H9 (cell line): ENCODE measurements around the gene TNFAIP3. TPM values are rescaled to one million over a fixed set of nuclear protein-coding genes. Genes with fewer than 3 reads are reported as not detected.

Source experiments
- DNase-seq: peaks from one replicate; pipeline ENCODE4 v3.0.0-alpha.2; 2017
- H2AFZ ChIP-seq: one replicate; pipeline ENCODE4 v1.6.1; 2013; ENCODE audit warnings: mild to moderate bottlenecking, low read length, control low read depth, moderate library complexity
- H2AK5ac ChIP-seq: 2 replicates; pipeline ENCODE4 v1.6.1; 2013; ENCODE audit warnings: low read length, control low read depth, mixed read lengths; ENCODE audit not compliant: insufficient read length
- H2BK120ac ChIP-seq: one replicate; pipeline ENCODE4 v1.6.1; 2013; ENCODE audit warnings: low read depth, mild to moderate bottlenecking, low read length, control low read depth, inconsistent platforms; ENCODE audit not compliant: poor library complexity, severe bottlenecking
- H2BK12ac ChIP-seq: 2 replicates; pipeline ENCODE4 v1.6.1; 2013; ENCODE audit warnings: low read length, control low read depth, mixed read lengths, low read depth; ENCODE audit not compliant: insufficient read length
- H2BK15ac ChIP-seq: 2 replicates; pipeline ENCODE4 v1.6.1; 2013; ENCODE audit warnings: low read depth, low read length, control low read depth
- H2BK20ac ChIP-seq: one replicate; pipeline ENCODE4 v1.6.1; 2013; ENCODE audit warnings: low read depth, mild to moderate bottlenecking, low read length, control low read depth, inconsistent platforms; ENCODE audit not compliant: poor library complexity, severe bottlenecking
- H2BK5ac ChIP-seq: 2 replicates; pipeline ENCODE4 v1.6.1; 2013; ENCODE audit warnings: low read length, control low read depth, mixed read lengths; ENCODE audit not compliant: insufficient read length
- H3K14ac ChIP-seq: 2 replicates; pipeline ENCODE4 v1.6.1; 2013; ENCODE audit warnings: low read length, control low read depth; ENCODE audit not compliant: insufficient read depth
- H3K18ac ChIP-seq: 2 replicates; pipeline ENCODE4 v1.6.1; 2013; ENCODE audit warnings: low read depth, mild to moderate bottlenecking, mixed read lengths, low read length, control low read depth; ENCODE audit not compliant: insufficient read length
- H3K23ac ChIP-seq: 2 replicates; pipeline ENCODE4 v1.6.1; 2013; ENCODE audit warnings: low read length, control low read depth, mixed read lengths, low read depth; ENCODE audit not compliant: insufficient read length
- H3K23me2 ChIP-seq: 2 replicates; pipeline ENCODE4 v1.6.1; 2013; ENCODE audit warnings: low read depth, mild to moderate bottlenecking, mixed read lengths, low read length, control low read depth; ENCODE audit not compliant: insufficient read length, poor library complexity, severe bottlenecking
- H3K27ac ChIP-seq: 2 replicates; pipeline ENCODE4 v1.5.1; 2013; ENCODE audit warnings: low read length, control low read depth, mixed read lengths, low read depth; ENCODE audit not compliant: insufficient read length
- H3K27me3 ChIP-seq: 2 replicates; pipeline ENCODE4 v1.6.1; 2013; ENCODE audit warnings: low read length, control low read depth, inconsistent platforms; ENCODE audit not compliant: insufficient read depth
- H3K4ac ChIP-seq: 2 replicates; pipeline ENCODE4 v1.6.1; 2013; ENCODE audit warnings: low read depth, mild to moderate bottlenecking, control low read depth, inconsistent platforms, low read length, moderate library complexity
- H3K4me1 ChIP-seq: 2 replicates; pipeline ENCODE4 v1.6.1; 2013; ENCODE audit warnings: low read length, control low read depth, inconsistent platforms; ENCODE audit not compliant: insufficient read depth
- H3K4me2 ChIP-seq: 2 replicates; pipeline ENCODE4 v1.6.1; 2013; ENCODE audit warnings: low read length, control low read depth, mixed read lengths; ENCODE audit not compliant: insufficient read length, insufficient read depth
- H3K56ac ChIP-seq: 2 replicates; pipeline ENCODE4 v1.6.1; 2013; ENCODE audit warnings: low read depth, mild to moderate bottlenecking, mixed read lengths, low read length, control low read depth; ENCODE audit not compliant: insufficient read length
- H3K79me1 ChIP-seq: 2 replicates; pipeline ENCODE4 v1.6.1; 2013; ENCODE audit warnings: low read depth, mild to moderate bottlenecking, moderate library complexity, low read length, control low read depth, inconsistent platforms; ENCODE audit not compliant: insufficient read depth, poor library complexity, severe bottlenecking
- H3K79me2 ChIP-seq: 2 replicates; pipeline ENCODE4 v1.6.1; 2013; ENCODE audit warnings: low read length, control low read depth, inconsistent platforms; ENCODE audit not compliant: insufficient read depth
- H3K9ac ChIP-seq: 2 replicates; pipeline ENCODE4 v1.6.1; 2013; ENCODE audit warnings: low read length, control low read depth, mixed read lengths; ENCODE audit not compliant: insufficient read length; ENCODE audit errors: extremely low read depth
- H3K9me3 ChIP-seq: one replicate; pipeline ENCODE4 v1.6.1; 2013; ENCODE audit warnings: low read depth, low read length, inconsistent platforms; ENCODE audit not compliant: control insufficient read depth
- H3T11ph ChIP-seq: one replicate; pipeline ENCODE4 v1.6.1; 2013; ENCODE audit warnings: mild to moderate bottlenecking, low read length, control low read depth, inconsistent platforms
- H4K20me1 ChIP-seq: one replicate; pipeline ENCODE4 v1.6.1; 2013; ENCODE audit not compliant: control insufficient read depth, insufficient read length, insufficient read depth
- H4K5ac ChIP-seq: 2 replicates; pipeline ENCODE4 v1.6.1; 2013; ENCODE audit warnings: low read depth, mild to moderate bottlenecking, mixed read lengths, low read length, control low read depth; ENCODE audit not compliant: insufficient read length
- H4K8ac ChIP-seq: replicated peaks from 2 replicates; pipeline ENCODE4 v1.6.1; 2013; ENCODE audit warnings: low read length, control low read depth, mixed read lengths, low read depth; ENCODE audit not compliant: insufficient read length
- H4K91ac ChIP-seq: 2 replicates; pipeline ENCODE4 v1.6.1; 2013; ENCODE audit warnings: low read depth, mild to moderate bottlenecking, moderate library complexity, mixed read lengths, low read length, control low read depth; ENCODE audit not compliant: insufficient read length
- H3K27ac Mint-ChIP-seq, 3 experiments: 2 replicates in 2 of 3; 3 replicates in 1 of 3; pipeline ENCODE4 v1.8.0; 2020 to 2021; ENCODE audit warnings: mixed read lengths in 3 of 3, mild to moderate bottlenecking in 1 of 3, moderate library complexity in 1 of 3
- H3K27me3 Mint-ChIP-seq: 2 replicates; pipeline ENCODE4 v1.8.0; 2021; ENCODE audit warnings: low read depth, mild to moderate bottlenecking, moderate library complexity, mixed read lengths
- H3K36me3 Mint-ChIP-seq, 3 experiments: 2 replicates in 2 of 3; 3 replicates in 1 of 3; pipeline ENCODE4 v1.8.0; 2020 to 2021; ENCODE audit warnings: low read depth in 3 of 3, mixed read lengths in 3 of 3; ENCODE audit not compliant: insufficient read depth in 1 of 3
- H3K4me1 Mint-ChIP-seq, 2 experiments: 2 replicates each; pipeline ENCODE4 v1.8.0; 2020; ENCODE audit warnings: mixed read lengths in 2 of 2
- H3K4me3 Mint-ChIP-seq, 2 experiments: 2 replicates in 1 of 2; 3 replicates in 1 of 2; pipeline ENCODE4 v1.8.0; 2020 to 2021; ENCODE audit warnings: mild to moderate bottlenecking in 2 of 2, mixed read lengths in 2 of 2, moderate library complexity in 1 of 2
- H3K9me3 Mint-ChIP-seq, 2 experiments: 2 replicates in 1 of 2; 3 replicates in 1 of 2; pipeline ENCODE4 v1.8.0; 2020; ENCODE audit warnings: mild to moderate bottlenecking in 2 of 2, mixed read lengths in 2 of 2, moderate library complexity in 1 of 2
- CTCF ChIP-seq: fragments of 200-600 bp; sonication (generic); conservative IDR thresholded peaks from 3 replicates; pipeline ENCODE4 v1.8.0; 2021; ENCODE audit warnings: antibody characterized with exemption, mild to moderate bottlenecking
- WGBS: extraction: QIAGEN DNeasy Blood & Tissue Kit; methylation state at CpG from one replicate; pipeline ENCODE4 v1.1.7; 2013; ENCODE audit warnings: missing lambda C conversion rate, low lambda C conversion rate, mixed read lengths; ENCODE audit not compliant: insufficient read length; ENCODE audit errors: extremely low coverage; 5-methylcytosine and 5-hydroxymethylcytosine counted together
- total RNA-seq: library from RNA; stranded (reverse); gene quantifications from 2 replicates; pipeline ENCODE4 v1.2.1, GENCODE V29; 2021

The TNFAIP3 gene
- total RNA-seq, 1 experiment from 2014 or later = 3.7 TPM

- no peak overlapping the region for H2BK15ac ChIP-seq
- no peak for TF ChIP-seq CTCF
- no peaks in the 10 kb centered on the region for H3K23me2 ChIP-seq
Measured at GRCh38 chr6:137881522-137881886, 14.4 kb downstream of the TNFAIP3 start.

More at GRCh38 chr6:137881522-137881886, 14.4 kb downstream of the TNFAIP3 start:
- H2AK5ac ChIP-seq = no peak overlapping the region
- no peak overlapping the region for H3T11ph ChIP-seq
- no peak overlapping the region for H2BK5ac ChIP-seq
- no peaks in the 10 kb centered on the region for H4K20me1 ChIP-seq
- no peak overlapping the region for H3K14ac ChIP-seq
- Mint-ChIP-seq H3K9me3 (peaks cover 0 to 5% of the 10 kb centered on the region in 2 experiments; a peak in 2 of 5 replicates), H3K4me1 (peaks cover 18 to 24% of the 10 kb centered on the region in 2 experiments), H3K27ac (no peak overlapping the region), H3K36me3 (peaks cover 0 to 21% (median 0%) of the 10 kb centered on the region in 3 experiments; a peak in 4 of 7 replicates), H3K27me3 (peaks cover 9% of the 10 kb centered on the region), H3K4me3 (no peak overlapping the region)
- H2BK20ac ChIP-seq = no peak overlapping the region
- H4K8ac ChIP-seq = no peak overlapping the region
- H3K4me2 ChIP-seq = no peak overlapping the region
- H3K56ac ChIP-seq = no peak overlapping the region
- H3K27me3 ChIP-seq = no peaks in the 10 kb centered on the region
- peaks cover 5% of the 10 kb centered on the region; the same call in 1 of the 2 replicates for H3K4me1 ChIP-seq
- H3K4ac ChIP-seq = no peak overlapping the region
- no peaks in the 10 kb centered on the region for H3K9me3 ChIP-seq
- no peak overlapping the region for H2BK120ac ChIP-seq
- H3K27ac ChIP-seq = no peak overlapping the region
- H4K91ac ChIP-seq = no peak overlapping the region
- H3K79me2 ChIP-seq = no peaks in the 10 kb centered on the region
- DNase-seq = no peak
- no peak overlapping the region for H3K18ac ChIP-seq
- H4K5ac ChIP-seq = no peak overlapping the region
- no peak overlapping the region for H2BK12ac ChIP-seq
- no peak overlapping the region for H2AFZ ChIP-seq
- no peaks in the 10 kb centered on the region for H3K79me1 ChIP-seq
- WGBS = no CpG with 5 or more reads among the region's 9 CpGs
- no peak overlapping the region for H3K9ac ChIP-seq
- no peak overlapping the region for H3K23ac ChIP-seq
